Loucy (cell line): Measurements from ENCODE around the gene DAD1.

Source experiments
- CTCF ChIP-seq: fragments of 200-600 bp; sonication (generic); conservative IDR thresholded peaks from 2 replicates; pipeline ENCODE4 v1.5.1; 2014; ENCODE audit warnings: mild to moderate bottlenecking, antibody characterized with exemption, low read length
- EZH2phosphoT487 ChIP-seq: fragments of 200-600 bp; IDR thresholded peaks from 2 replicates; pipeline ENCODE4 v1.6.1; 2018; ENCODE audit warnings: antibody characterized with exemption, mild to moderate bottlenecking, moderate library complexity, borderline replicate concordance

- TF ChIP-seq CTCF = no peak
- TF ChIP-seq EZH2phosphoT487 = no peak
Observed at GRCh38 chr14:22526218-22526617, 62.8 kb downstream of the DAD1 start.
